ENCODE results near the gene RAN. TPM values are rescaled to one million over a fixed set of nuclear protein-coding genes. Genes with fewer than 3 reads are reported as not detected.

RAN gene
- polyA plus RNA-seq, 5 donors, result 515 to 688 (median 571) TPM

- DNase-seq, result peak in 1 of 2 donors; percentile 33
These were observed 50.7 kb downstream of the RAN start for GRCh38 chr12:130922511-130922953.

- DNase-seq, result peak; percentile 62 to 65
These were observed 53.2 kb downstream of the RAN start for GRCh38 chr12:130924966-130925665.

DNA sequence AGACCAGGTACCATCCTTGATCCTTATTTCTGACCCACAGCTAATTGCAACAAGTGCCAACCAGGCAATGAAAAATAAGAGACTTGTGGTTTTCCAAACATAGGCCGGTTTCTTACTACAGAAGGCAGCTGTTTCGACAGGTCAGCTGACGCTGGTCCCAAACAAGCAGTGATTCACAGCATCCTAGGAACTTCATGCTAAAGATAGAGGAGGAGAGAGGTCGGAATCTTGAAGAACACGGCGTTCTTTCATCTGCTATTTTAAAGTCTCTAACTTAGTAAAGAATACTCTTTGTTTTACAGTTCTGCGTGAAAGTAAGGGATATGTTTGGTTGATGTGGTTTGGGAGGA is 53.8 kb downstream of the RAN start:
- DNase-seq, result peak in 1 of 2 donors; percentile 38

Other genes starting within 250 kb of the RAN start
- gene RIMBP2, start 155.8 kb upstream of the RAN start, polyA plus RNA-seq (ENCODE audit: insufficient read depth in 1 of 5, insufficient read length in 5 of 5, low replicate concordance in 1 of 5), result 10 to 100 TPM; 10.6 to 18.9 (median 16.1) TPM
- 10 to 100 TPM; 26.1 to 39.3 (median 32.0) TPM for gene STX2, start 32.8 kb upstream of the RAN start, polyA plus RNA-seq (ENCODE audit: insufficient read depth in 1 of 5, insufficient read length in 5 of 5, low replicate concordance in 1 of 5)
- 10 to 100 TPM; 24.2 to 42.1 (median 29.2) TPM for gene ADGRD1, start 81.8 kb downstream of the RAN start, polyA plus RNA-seq (ENCODE audit: insufficient read depth in 1 of 5, insufficient read length in 5 of 5, low replicate concordance in 1 of 5)

All from right lung (tissue), 5 donors.